Measurements from ENCODE around the gene KARS1.
"Not testable (repeated sequence)": the region's sequence is repeated elsewhere in the genome, so short reads cannot be mapped to it uniquely, and the experiment has no call there.

The KARS1 gene

GRCh38 chr16:75622761-75623605 lies 24.5 kb downstream of the KARS1 start, which contains the start of gene ADAT1:
TSS of gene ADAT1 (minus strand) at chr16:75623281. CDS start at chr16:75620799, 2,482 bp downstream.
- peak; percentile 97 for DNase-seq

GRCh38 chr16:75621170-75621477 lies 26.3 kb downstream of the KARS1 start:
- DNase-seq: no peak

GRCh38 chr16:75620326-75621169 lies 26.9 kb downstream of the KARS1 start:
- DNase-seq: peak; percentile 63

- DNase-seq: no peak
Measured at GRCh38 chr16:75618780-75619179, 28.7 kb downstream of the KARS1 start.

- no peak for DNase-seq
Measured at GRCh38 chr16:75617121-75617520, 30.3 kb downstream of the KARS1 start.

- peak; percentile 17 for DNase-seq
Measured at GRCh38 chr16:75616521-75617010, 30.9 kb downstream of the KARS1 start.

GRCh38 chr16:75615619-75616018 lies 31.8 kb downstream of the KARS1 start:
- no peak for DNase-seq

GRCh38 chr16:75614066-75614897 lies 33.2 kb downstream of the KARS1 start:
- no peak for DNase-seq

GRCh38 chr16:75606507-75606906 lies 41.0 kb downstream of the KARS1 start:
- no peak for DNase-seq

- DNase-seq: no peak
Measured at GRCh38 chr16:75603241-75603640, 44.2 kb downstream of the KARS1 start.

- no peak for DNase-seq
Measured at GRCh38 chr16:75599452-75600277, 47.8 kb downstream of the KARS1 start.

GRCh38 chr16:75593825-75594820 lies 53.3 kb downstream of the KARS1 start:
- DNase-seq: no peak

GRCh38 chr16:75593308-75593707 lies 54.2 kb downstream of the KARS1 start:
- no peak for DNase-seq

- DNase-seq: not testable (repeated sequence)
Measured at GRCh38 chr16:75591927-75592326, 55.5 kb downstream of the KARS1 start.

- DNase-seq: no peak
Measured at GRCh38 chr16:75590920-75591843, 56.3 kb downstream of the KARS1 start.

GRCh38 chr16:75589306-75589705 lies 58.2 kb downstream of the KARS1 start:
- no peak for DNase-seq

- DNase-seq: no peak
Measured at GRCh38 chr16:75588716-75589115, 58.7 kb downstream of the KARS1 start.

GRCh38 chr16:75584108-75584507 lies 63.4 kb downstream of the KARS1 start:
- no peak for DNase-seq

GRCh38 chr16:75579281-75579834 lies 68.1 kb downstream of the KARS1 start:
- DNase-seq: no peak
